AG10803 (cell line): ENCODE results near the gene NOS1AP.

Experiments used
- DNase-seq: peaks from one replicate; pipeline ENCODE4 v3.0.0; 2010; ENCODE audit warnings: low read depth
- H3K4me3 ChIP-seq: 2 replicates; pipeline ENCODE4 v1.5.1; 2011; ENCODE audit warnings: mild to moderate bottlenecking, low read length, control low read depth
- TF ChIP-seq, protein P1 (sequence below): conservative IDR thresholded peaks from 2 replicates; pipeline ENCODE4 v1.5.1; 2011; ENCODE audit warnings: mild to moderate bottlenecking, low read length, control low read depth, inconsistent platforms

The NOS1AP gene

DNA sequence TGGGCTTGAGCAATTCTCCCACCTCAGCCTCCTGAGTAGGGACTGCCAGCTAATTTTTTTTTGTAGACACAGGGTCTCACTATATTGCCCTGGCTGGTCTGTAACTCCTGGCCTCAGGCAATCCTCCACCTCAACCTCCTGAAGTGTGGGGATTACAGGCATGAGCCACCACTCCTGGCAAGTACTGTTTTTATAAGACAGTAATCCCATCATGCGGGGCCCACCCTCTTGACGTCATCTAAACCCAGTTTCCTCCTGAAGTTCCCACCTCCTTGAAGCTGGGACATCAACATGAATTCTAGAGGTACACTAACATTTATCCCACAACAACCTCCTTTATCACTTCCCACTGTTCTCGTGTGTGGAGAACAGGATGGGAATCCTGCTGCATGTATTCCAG, 202.5 kb downstream of the NOS1AP start:
- DNase-seq: no peak
- TF ChIP-seq, protein P1, sequence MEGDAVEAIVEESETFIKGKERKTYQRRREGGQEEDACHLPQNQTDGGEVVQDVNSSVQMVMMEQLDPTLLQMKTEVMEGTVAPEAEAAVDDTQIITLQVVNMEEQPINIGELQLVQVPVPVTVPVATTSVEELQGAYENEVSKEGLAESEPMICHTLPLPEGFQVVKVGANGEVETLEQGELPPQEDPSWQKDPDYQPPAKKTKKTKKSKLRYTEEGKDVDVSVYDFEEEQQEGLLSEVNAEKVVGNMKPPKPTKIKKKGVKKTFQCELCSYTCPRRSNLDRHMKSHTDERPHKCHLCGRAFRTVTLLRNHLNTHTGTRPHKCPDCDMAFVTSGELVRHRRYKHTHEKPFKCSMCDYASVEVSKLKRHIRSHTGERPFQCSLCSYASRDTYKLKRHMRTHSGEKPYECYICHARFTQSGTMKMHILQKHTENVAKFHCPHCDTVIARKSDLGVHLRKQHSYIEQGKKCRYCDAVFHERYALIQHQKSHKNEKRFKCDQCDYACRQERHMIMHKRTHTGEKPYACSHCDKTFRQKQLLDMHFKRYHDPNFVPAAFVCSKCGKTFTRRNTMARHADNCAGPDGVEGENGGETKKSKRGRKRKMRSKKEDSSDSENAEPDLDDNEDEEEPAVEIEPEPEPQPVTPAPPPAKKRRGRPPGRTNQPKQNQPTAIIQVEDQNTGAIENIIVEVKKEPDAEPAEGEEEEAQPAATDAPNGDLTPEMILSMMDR: no peak
- no peak overlapping the region for H3K4me3 ChIP-seq

DNA sequence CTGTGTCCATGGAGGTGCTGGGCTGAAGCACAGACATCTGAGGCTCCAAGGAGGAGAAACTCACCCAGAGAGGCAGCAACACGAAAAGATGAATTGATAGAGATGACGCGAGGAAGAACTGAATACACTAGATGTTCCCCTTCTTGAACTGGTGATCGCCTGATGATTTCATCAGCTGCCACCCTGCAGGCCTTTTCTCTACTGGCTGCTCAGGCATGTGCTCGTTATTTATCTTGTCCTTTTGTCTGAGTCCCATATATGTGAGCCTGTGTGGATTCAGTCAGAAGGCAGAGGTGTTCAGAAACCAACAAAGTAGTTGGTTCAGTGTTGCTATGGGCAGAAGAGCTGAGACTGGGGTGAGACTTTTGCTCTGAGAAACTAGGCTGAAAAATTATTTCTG, 202.9 kb downstream of the NOS1AP start:
- no peak overlapping the region for H3K4me3 ChIP-seq
- no peak for DNase-seq
- TF ChIP-seq, protein P1: no peak

DNA sequence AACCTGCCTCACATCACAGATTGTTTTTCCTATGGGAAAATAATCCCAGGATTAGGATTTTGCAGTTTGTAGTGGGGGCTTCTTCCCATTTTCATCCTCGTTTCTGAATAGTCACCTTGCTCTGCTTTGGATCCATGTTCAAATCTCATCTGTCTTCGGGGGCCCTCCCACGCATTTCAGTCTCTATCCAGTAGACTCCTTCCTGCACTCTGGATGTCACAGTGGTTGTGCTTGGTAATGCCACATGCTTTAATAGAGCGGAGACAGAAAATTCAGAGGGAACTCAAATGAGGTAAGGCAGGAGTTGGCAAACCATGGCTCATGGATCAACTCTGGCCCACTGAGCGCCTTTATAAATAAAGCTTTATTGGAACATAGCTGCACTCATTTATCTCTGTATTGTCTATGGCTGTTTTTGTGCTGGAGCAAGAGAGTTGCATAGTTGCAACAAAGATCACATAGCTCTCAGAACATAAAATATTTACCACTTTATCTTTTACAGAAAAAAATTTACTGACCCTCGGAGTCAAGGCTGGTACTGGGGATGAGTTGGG, 206.2 kb downstream of the NOS1AP start:
- no peak for DNase-seq
- H3K4me3 ChIP-seq: no peak overlapping the region
- TF ChIP-seq, protein P1: no peak

DNA sequence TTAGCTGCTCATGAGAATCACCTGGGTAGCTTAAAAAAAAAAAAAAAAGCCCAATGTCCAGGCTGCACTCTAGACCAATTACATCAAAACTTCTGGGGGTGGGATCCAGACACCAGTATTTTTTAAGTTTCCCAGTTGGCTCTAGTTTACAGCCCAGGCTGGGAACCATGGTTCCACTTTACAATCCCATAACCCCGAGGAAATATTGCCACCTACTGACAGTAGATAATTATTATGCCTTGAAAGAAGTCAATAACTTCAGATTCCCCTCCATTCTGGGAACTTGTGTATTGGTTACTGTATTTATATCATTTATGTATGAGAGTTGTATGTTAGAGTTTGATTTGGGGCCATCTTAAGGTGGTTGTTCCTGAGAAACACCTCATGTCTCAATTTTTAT, 207.0 kb downstream of the NOS1AP start:
- DNase-seq: peak; percentile 34
- TF ChIP-seq, protein P1: peak; percentile 51
- H3K4me3 ChIP-seq: no peak overlapping the region

DNA sequence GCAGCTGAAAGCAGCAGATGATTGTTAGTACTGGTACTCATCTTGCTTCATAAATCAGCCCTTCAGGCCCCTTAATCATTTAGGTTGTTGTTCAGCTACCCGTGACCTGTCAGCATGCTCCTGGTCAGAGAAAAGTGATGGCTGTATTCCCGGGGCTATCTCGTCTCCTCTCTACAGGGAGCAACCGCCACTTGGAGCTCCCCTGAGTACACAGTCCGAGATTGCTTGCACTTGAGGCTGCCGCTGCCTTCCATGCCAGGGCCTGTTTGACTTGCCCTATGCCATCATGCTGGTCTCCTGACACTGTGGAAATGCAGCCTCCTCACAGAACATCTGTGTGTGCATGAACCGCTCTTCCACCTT, 209.6 kb downstream of the NOS1AP start:
- no peak for DNase-seq

DNA sequence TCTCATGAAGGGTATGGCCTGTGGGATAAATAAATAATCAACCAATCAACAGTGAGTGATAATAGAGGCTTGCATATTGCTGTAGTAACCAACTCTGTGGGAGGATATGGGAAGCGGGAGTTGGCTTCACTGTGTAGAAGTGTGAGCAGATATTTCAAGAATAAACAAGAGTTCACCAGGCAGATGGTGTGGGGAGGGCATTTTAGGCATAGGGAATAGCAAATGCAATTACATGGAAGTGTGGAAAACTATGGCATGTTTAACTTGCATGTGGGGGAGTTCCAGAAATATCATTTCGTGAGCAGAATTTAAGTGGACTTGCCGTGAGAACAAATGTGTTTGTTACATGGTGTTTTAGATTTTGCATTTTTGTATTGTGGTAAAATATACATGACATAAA, 211.9 kb downstream of the NOS1AP start:
- no peak for DNase-seq
- TF ChIP-seq, protein P1: no peak
- H3K4me3 ChIP-seq: no peak overlapping the region

More for the DNA sequence above, 209.6 kb downstream of the NOS1AP start:
- TF ChIP-seq, protein P1: no peak
- no peak overlapping the region for H3K4me3 ChIP-seq

DNA sequence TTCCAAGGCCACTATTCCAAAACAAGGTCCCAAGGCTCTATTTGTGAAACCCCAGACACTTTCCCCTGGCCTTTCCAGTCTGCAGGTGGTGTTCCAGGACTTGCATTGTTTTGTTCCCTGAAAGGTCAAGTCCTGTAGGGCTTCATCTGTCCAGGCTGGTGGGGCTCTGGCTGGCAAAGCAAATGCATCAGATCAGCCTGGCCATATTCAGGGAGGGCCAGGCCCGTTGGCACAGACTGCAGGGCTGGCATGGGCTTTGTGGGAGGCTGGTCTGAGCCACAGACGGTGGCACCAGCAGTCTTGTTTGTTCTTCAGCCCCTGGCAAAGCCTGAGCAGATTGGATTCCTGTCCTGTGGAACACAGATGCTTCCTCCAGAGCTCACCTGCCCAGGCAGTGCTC, 214.2 kb downstream of the NOS1AP start:
- H3K4me3 ChIP-seq: no peak overlapping the region
- TF ChIP-seq, protein P1: no peak
- DNase-seq: no peak
